ENCODE measurements around the gene KIF5C. TPM values are rescaled to one million over a fixed set of nuclear protein-coding genes. Genes with fewer than 3 reads are reported as not detected.
A peak's percentile ranks its signal among the peaks of the same experiment; 100 is the strongest.

KIF5C gene
- total RNA-seq, 1 experiment from 2014 or later, result 8.3 TPM

DNA sequence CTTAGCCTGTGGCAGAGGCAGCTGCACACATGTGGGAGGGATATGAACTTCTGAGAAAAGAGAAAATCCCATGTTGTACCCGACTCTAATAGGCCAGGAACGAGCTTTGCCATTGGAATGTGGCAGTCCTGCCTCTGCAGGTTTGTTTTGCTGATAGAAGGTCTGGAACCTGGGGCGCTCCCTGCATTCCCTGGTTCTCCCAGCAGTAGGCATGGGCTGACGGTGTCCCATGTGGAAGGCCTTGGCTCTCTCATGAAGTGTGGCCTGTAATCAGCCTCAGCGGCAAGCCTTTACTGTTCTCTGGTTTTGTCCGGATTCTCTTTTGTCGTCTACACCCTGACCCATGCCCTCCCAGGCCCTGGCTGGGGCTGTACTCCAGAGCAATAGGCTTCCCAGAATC, 72.3 kb downstream of the KIF5C start:
- Histone ChIP-seq H2AFZ (ENCODE audit: low read length) (no peak overlapping the region), H4K20me1 (ENCODE audit: insufficient read depth, low read depth, low read length) (no peaks in the 10 kb centered on the region), H3K36me3 (ENCODE audit: insufficient read depth, low read length) (peaks cover 4% of the 10 kb centered on the region; the same call in 1 of the 2 replicates), H3K9me3 (ENCODE audit: low read length) (no peaks in the 10 kb centered on the region), H3K27me3 (ENCODE audit: low read length) (no peaks in the 10 kb centered on the region), H3K79me2 (ENCODE audit: low read length) (no peaks in the 10 kb centered on the region), H3K4me2 (ENCODE audit: low read depth, low read length, poor library complexity, severe bottlenecking) (no peak overlapping the region), H3K27ac (ENCODE audit: low read length) (no peak overlapping the region), H3K4me3 (ENCODE audit: low read length) (no peak overlapping the region), H3K9ac (ENCODE audit: low read length) (no peak overlapping the region), H3K9me2 (replicated peaks; ENCODE audit: insufficient read depth, low read length) (no peaks in the 10 kb centered on the region), H3K4me1 (ENCODE audit: low read length) (peaks cover 13% of the 10 kb centered on the region)
- no peak for DNase-seq

DNA sequence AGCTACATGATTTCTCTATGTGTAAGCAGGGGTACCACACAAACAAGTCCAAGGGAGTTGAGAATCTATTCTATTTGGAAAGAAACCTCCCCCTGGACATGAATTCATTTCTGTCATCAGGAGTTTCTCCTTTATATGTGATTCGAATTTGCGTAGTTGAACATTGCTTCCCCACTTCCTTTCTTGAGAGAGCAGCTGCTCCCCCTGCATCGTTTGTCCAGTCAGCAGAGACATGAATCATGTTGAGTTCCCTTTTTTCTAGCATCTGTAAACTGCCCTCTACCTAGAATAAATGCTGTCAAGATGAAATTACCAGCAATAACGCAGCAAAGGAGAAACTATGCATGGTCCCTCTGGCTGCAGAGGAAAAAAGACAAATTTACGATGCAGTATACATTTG, 73.8 kb downstream of the KIF5C start:
- Histone ChIP-seq H3K9ac (ENCODE audit: low read length) (no peak overlapping the region), H3K27ac (ENCODE audit: low read length) (peak overlapping the region; percentile 57; the same call in 1 of the 2 replicates), H3K36me3 (ENCODE audit: insufficient read depth, low read length) (peaks cover 4% of the 10 kb centered on the region; the same call in 1 of the 2 replicates), H3K9me3 (ENCODE audit: low read length) (no peaks in the 10 kb centered on the region), H3K4me2 (ENCODE audit: low read depth, low read length, poor library complexity, severe bottlenecking) (peak overlapping the region; percentile 11), H3K79me2 (ENCODE audit: low read length) (no peaks in the 10 kb centered on the region), H3K9me2 (replicated peaks; ENCODE audit: insufficient read depth, low read length) (no peaks in the 10 kb centered on the region), H3K27me3 (ENCODE audit: low read length) (no peaks in the 10 kb centered on the region), H3K4me1 (ENCODE audit: low read length) (peaks cover 13% of the 10 kb centered on the region), H4K20me1 (ENCODE audit: insufficient read depth, low read depth, low read length) (no peaks in the 10 kb centered on the region), H2AFZ (ENCODE audit: low read length) (no peak overlapping the region), H3K4me3 (ENCODE audit: low read length) (no peak overlapping the region)
- peak; percentile 59 for DNase-seq

DNA sequence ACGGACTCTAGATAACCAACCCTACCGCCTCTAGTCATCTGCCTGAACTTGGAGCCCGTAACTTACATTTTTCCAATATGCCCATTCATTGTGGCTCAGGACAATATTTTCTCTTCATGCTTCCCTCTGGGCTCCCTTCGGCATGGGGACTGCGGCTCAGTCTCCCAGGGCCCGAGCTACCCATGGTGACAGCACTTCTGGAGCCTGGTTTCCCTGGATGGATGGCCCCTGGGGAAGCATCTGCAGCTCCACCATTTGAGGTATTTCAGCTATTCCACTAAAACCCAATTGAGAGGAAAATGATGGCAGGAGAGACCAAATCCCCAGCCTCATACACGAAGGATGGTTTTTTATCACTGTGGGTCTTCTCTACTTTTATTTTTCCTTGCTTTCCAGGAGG, 74.3 kb downstream of the KIF5C start:
- H2AFZ ChIP-seq (ENCODE audit: low read length), result no peak overlapping the region
- H3K27me3 ChIP-seq (ENCODE audit: low read length), result no peaks in the 10 kb centered on the region
- no peak overlapping the region for H3K4me2 ChIP-seq (ENCODE audit: low read depth, low read length, poor library complexity, severe bottlenecking)
- no peak overlapping the region for H3K27ac ChIP-seq (ENCODE audit: low read length)
- no peak overlapping the region for H3K4me3 ChIP-seq (ENCODE audit: low read length)
- no peak for DNase-seq
- H3K9me2 ChIP-seq (replicated peaks; ENCODE audit: insufficient read depth, low read length), result no peaks in the 10 kb centered on the region
- H4K20me1 ChIP-seq (ENCODE audit: insufficient read depth, low read depth, low read length), result no peaks in the 10 kb centered on the region
- H3K9ac ChIP-seq (ENCODE audit: low read length), result no peak overlapping the region
- H3K79me2 ChIP-seq (ENCODE audit: low read length), result no peaks in the 10 kb centered on the region
- peaks cover 4% of the 10 kb centered on the region; the same call in 1 of the 2 replicates for H3K36me3 ChIP-seq (ENCODE audit: insufficient read depth, low read length)
- H3K4me1 ChIP-seq (ENCODE audit: low read length), result peaks cover 13% of the 10 kb centered on the region
- H3K9me3 ChIP-seq (ENCODE audit: low read length), result no peaks in the 10 kb centered on the region

DNA sequence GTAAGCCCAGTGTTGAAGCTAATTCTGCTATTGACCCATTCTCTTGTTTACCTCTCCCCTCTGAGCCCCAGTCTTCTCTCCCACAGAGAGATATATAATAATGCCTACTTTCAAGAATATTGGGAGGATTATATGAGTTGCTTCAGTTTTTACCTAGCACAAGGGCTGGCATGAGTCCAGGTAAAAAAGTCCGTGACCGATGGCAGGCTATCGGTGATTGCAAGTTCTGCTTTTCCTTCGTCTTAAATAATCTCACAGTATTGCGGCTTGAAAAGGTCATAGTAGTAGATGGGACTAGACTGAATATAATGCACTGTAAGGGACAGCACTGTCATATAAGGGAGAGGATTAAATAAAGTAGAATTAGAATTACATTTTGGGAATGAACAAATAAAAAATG, 77.6 kb downstream of the KIF5C start:
- H3K27ac ChIP-seq (ENCODE audit: low read length), result no peak overlapping the region
- no peak overlapping the region for H3K4me2 ChIP-seq (ENCODE audit: low read depth, low read length, poor library complexity, severe bottlenecking)
- H2AFZ ChIP-seq (ENCODE audit: low read length), result no peak overlapping the region
- no peak for DNase-seq
- no peaks in the 10 kb centered on the region for H3K9me2 ChIP-seq (replicated peaks; ENCODE audit: insufficient read depth, low read length)
- no peaks in the 10 kb centered on the region for H3K36me3 ChIP-seq (ENCODE audit: insufficient read depth, low read length)
- H3K9ac ChIP-seq (ENCODE audit: low read length), result no peak overlapping the region
- H3K4me3 ChIP-seq (ENCODE audit: low read length), result no peak overlapping the region
- H3K4me1 ChIP-seq (ENCODE audit: low read length), result peaks cover 12% of the 10 kb centered on the region
- no peaks in the 10 kb centered on the region for H3K27me3 ChIP-seq (ENCODE audit: low read length)
- H3K79me2 ChIP-seq (ENCODE audit: low read length), result no peaks in the 10 kb centered on the region
- H3K9me3 ChIP-seq (ENCODE audit: low read length), result no peaks in the 10 kb centered on the region
- H4K20me1 ChIP-seq (ENCODE audit: insufficient read depth, low read depth, low read length), result no peaks in the 10 kb centered on the region

DNA sequence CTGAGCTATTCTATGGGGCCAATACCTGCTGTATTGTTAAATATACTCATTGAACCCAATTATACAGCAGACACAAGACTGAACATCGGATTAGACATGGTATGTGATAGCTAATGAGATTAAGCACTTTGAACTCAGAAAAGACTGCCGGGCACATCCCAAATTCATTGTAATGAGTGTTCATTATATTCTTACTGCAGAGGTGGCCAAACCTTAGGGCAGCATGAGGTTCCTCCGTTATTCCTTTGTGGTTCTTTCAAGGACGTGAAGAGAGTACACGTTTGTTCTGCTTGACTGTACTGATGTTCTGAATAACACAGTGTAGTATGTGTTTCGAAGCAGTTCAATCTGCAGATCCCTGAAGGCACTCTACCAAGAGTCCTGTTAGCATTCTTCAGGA, 78.4 kb downstream of the KIF5C start:
- no peaks in the 10 kb centered on the region for H4K20me1 ChIP-seq (ENCODE audit: insufficient read depth, low read depth, low read length)
- peaks cover 7% of the 10 kb centered on the region for H3K4me1 ChIP-seq (ENCODE audit: low read length)
- no peak overlapping the region for H2AFZ ChIP-seq (ENCODE audit: low read length)
- no peak overlapping the region for H3K9ac ChIP-seq (ENCODE audit: low read length)
- no peak for DNase-seq
- H3K79me2 ChIP-seq (ENCODE audit: low read length), result no peaks in the 10 kb centered on the region
- no peak overlapping the region for H3K4me3 ChIP-seq (ENCODE audit: low read length)
- no peaks in the 10 kb centered on the region for H3K9me3 ChIP-seq (ENCODE audit: low read length)
- H3K27ac ChIP-seq (ENCODE audit: low read length), result no peak overlapping the region
- H3K4me2 ChIP-seq (ENCODE audit: low read depth, low read length, poor library complexity, severe bottlenecking), result no peak overlapping the region
- H3K27me3 ChIP-seq (ENCODE audit: low read length), result no peaks in the 10 kb centered on the region
- no peaks in the 10 kb centered on the region for H3K36me3 ChIP-seq (ENCODE audit: insufficient read depth, low read length)
- no peaks in the 10 kb centered on the region for H3K9me2 ChIP-seq (replicated peaks; ENCODE audit: insufficient read depth, low read length)

DNA sequence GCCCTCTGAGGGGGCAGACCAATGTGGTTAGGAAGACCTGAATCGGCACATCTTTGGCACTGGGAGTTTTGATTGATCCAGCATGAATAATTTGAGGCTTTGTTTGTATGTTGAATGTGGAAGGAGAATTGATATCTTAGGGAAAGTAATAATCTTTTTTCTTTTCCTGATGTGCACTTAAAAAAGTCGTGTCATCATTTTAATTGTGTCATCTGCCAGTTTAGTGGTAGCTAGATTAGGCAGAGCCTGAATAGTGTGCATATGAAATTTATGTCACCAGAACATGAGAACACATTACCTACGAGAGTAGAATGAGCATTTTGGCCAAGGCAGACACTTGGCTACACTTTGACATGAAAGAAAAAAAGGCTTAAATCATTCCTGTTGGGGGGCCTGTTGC, 79.5 kb downstream of the KIF5C start:
- Histone ChIP-seq H3K79me2 (ENCODE audit: low read length) (no peaks in the 10 kb centered on the region), H3K9me3 (ENCODE audit: low read length) (no peaks in the 10 kb centered on the region), H3K36me3 (ENCODE audit: insufficient read depth, low read length) (no peaks in the 10 kb centered on the region), H2AFZ (ENCODE audit: low read length) (no peak overlapping the region), H3K9ac (ENCODE audit: low read length) (no peak overlapping the region), H3K4me2 (ENCODE audit: low read depth, low read length, poor library complexity, severe bottlenecking) (no peak overlapping the region), H3K9me2 (replicated peaks; ENCODE audit: insufficient read depth, low read length) (no peaks in the 10 kb centered on the region), H3K27me3 (ENCODE audit: low read length) (no peaks in the 10 kb centered on the region), H3K4me3 (ENCODE audit: low read length) (no peak overlapping the region), H3K27ac (ENCODE audit: low read length) (no peak overlapping the region), H4K20me1 (ENCODE audit: insufficient read depth, low read depth, low read length) (no peaks in the 10 kb centered on the region), H3K4me1 (ENCODE audit: low read length) (no peaks in the 10 kb centered on the region)
- DNase-seq, result no peak

DNA sequence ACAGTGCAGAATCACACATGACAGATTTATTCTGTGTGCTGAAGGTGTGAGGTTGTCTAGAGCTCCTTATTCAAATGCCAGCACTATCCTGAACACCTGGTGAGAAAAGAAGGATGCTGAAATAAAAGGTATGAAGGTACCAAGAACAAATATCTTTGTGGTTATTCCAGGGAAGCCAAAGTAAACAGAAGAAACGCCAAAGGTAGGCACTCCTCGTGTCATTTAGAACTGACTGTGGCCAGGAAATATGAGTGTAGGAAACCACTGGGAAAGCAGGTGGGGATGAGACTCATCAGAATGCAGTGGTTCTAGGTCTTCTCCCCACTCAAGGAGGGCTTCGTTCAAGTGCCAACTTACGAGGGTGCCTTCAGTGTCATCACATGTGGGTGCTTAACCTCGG, 80.8 kb downstream of the KIF5C start:
- Histone ChIP-seq H4K20me1 (ENCODE audit: insufficient read depth, low read depth, low read length) (no peaks in the 10 kb centered on the region), H3K4me3 (ENCODE audit: low read length) (no peak overlapping the region), H3K4me2 (ENCODE audit: low read depth, low read length, poor library complexity, severe bottlenecking) (no peak overlapping the region), H3K4me1 (ENCODE audit: low read length) (no peaks in the 10 kb centered on the region), H3K27ac (ENCODE audit: low read length) (no peak overlapping the region), H3K9me3 (ENCODE audit: low read length) (no peaks in the 10 kb centered on the region), H3K9me2 (replicated peaks; ENCODE audit: insufficient read depth, low read length) (no peaks in the 10 kb centered on the region), H3K36me3 (ENCODE audit: insufficient read depth, low read length) (no peaks in the 10 kb centered on the region), H3K9ac (ENCODE audit: low read length) (no peak overlapping the region), H3K79me2 (ENCODE audit: low read length) (no peaks in the 10 kb centered on the region), H2AFZ (ENCODE audit: low read length) (no peak overlapping the region), H3K27me3 (ENCODE audit: low read length) (no peaks in the 10 kb centered on the region)
- DNase-seq, result no peak

DNA sequence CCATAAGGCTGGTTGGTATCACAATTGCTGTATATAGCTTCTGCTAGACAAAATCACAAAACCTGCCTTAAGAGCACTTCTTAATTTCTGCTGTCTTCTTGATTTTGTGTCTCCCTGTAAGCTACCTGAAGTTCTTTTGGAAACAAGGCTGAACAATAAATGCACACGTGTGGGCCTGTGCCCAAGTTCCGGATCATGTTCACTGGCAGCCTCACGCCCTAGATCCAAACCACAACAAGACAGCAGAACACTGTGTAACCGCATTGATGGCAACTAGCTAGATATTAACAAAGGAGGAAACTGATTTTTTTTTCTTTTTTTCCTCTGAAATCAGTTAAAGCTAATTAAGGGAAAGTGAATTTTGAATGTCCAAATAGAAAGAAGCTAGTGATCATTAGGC, 82.0 kb downstream of the KIF5C start:
- H3K36me3 ChIP-seq (ENCODE audit: insufficient read depth, low read length), result no peaks in the 10 kb centered on the region
- no peaks in the 10 kb centered on the region for H3K79me2 ChIP-seq (ENCODE audit: low read length)
- no peaks in the 10 kb centered on the region for H4K20me1 ChIP-seq (ENCODE audit: insufficient read depth, low read depth, low read length)
- no peak overlapping the region for H3K9ac ChIP-seq (ENCODE audit: low read length)
- no peaks in the 10 kb centered on the region for H3K9me3 ChIP-seq (ENCODE audit: low read length)
- H3K27me3 ChIP-seq (ENCODE audit: low read length), result no peaks in the 10 kb centered on the region
- no peak overlapping the region for H2AFZ ChIP-seq (ENCODE audit: low read length)
- H3K27ac ChIP-seq (ENCODE audit: low read length), result no peak overlapping the region
- H3K4me1 ChIP-seq (ENCODE audit: low read length), result no peaks in the 10 kb centered on the region
- DNase-seq, result no peak
- H3K4me2 ChIP-seq (ENCODE audit: low read depth, low read length, poor library complexity, severe bottlenecking), result no peak overlapping the region
- H3K9me2 ChIP-seq (replicated peaks; ENCODE audit: insufficient read depth, low read length), result no peaks in the 10 kb centered on the region
- no peak overlapping the region for H3K4me3 ChIP-seq (ENCODE audit: low read length)

DNA sequence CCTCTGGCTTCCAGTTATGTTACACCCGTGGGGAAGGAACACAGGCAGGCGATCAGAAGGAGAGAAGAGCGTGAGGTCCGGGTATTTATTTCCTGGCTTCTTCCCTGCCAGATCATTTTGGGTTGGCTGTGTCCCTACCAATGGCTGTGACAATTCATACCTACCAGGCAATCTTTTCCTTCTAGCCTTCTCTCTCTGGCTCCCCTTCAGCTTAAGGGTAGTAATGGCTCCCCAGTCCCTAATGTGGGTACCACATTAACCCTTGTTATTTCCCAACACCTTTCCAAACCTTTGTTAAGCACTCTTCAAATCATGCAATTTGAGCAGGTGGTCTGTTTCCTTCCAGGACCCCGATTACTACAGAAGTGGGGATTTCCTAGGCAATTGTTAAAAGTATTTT, 84.7 kb downstream of the KIF5C start:
- H3K79me2 ChIP-seq (ENCODE audit: low read length), result no peaks in the 10 kb centered on the region
- H3K9me3 ChIP-seq (ENCODE audit: low read length), result no peaks in the 10 kb centered on the region
- no peak overlapping the region for H3K4me2 ChIP-seq (ENCODE audit: low read depth, low read length, poor library complexity, severe bottlenecking)
- H3K9ac ChIP-seq (ENCODE audit: low read length), result no peak overlapping the region
- no peaks in the 10 kb centered on the region for H4K20me1 ChIP-seq (ENCODE audit: insufficient read depth, low read depth, low read length)
- H3K9me2 ChIP-seq (replicated peaks; ENCODE audit: insufficient read depth, low read length), result no peaks in the 10 kb centered on the region
- DNase-seq, result no peak
- H3K27ac ChIP-seq (ENCODE audit: low read length), result no peak overlapping the region
- no peak overlapping the region for H3K4me3 ChIP-seq (ENCODE audit: low read length)
- no peaks in the 10 kb centered on the region for H3K36me3 ChIP-seq (ENCODE audit: insufficient read depth, low read length)
- no peaks in the 10 kb centered on the region for H3K4me1 ChIP-seq (ENCODE audit: low read length)
- H2AFZ ChIP-seq (ENCODE audit: low read length), result no peak overlapping the region
- H3K27me3 ChIP-seq (ENCODE audit: low read length), result no peaks in the 10 kb centered on the region
